GM12892 (cell line): ENCODE results near the gene POLG2.
"Not testable (repeated sequence)": the region's sequence is repeated elsewhere in the genome, so short reads cannot be mapped to it uniquely, and the experiment has no call there.

ENCODE experiments used
- POLR2A ChIP-seq: IDR thresholded peaks from 2 replicates; pipeline ENCODE4 v1.6.1; 2011; ENCODE audit warnings: low read depth, low read length, control low read depth
- POLR2AphosphoS5 ChIP-seq: IDR thresholded peaks from 2 replicates; pipeline ENCODE4 v1.6.1; 2011; ENCODE audit warnings: low read depth, low read length, control low read depth

- not testable (repeated sequence) for TF ChIP-seq POLR2AphosphoS5, POLR2A
These were observed 30.0 kb downstream of the POLG2 start for GRCh38 chr17:64466834-64467233.
